Endothelial cell of umbilical vein (primary cell): Measurements from ENCODE around the gene ZNF800. TPM values are rescaled to one million over a fixed set of nuclear protein-coding genes. Genes with fewer than 3 reads are reported as not detected.

Experiments
- BruUV-seq: library from RNA; stranded (reverse); fragments of 400-500 nt; replicated peaks from 2 replicates; lab custom pipeline; 2021; lab: Mats Ljungman, UMichigan
- CTCF ChIA-PET: fragments of 300-600, 350-600 bp; sonication (Branson Sonifier 250); formaldehyde crosslinking; loops from one replicate; lab custom pipeline; 2021; ENCODE audit warnings: antibody characterized with exemption, inconsistent platforms; lab: Charles Lee
- POLR2A ChIA-PET: fragments of 300-600, 350-600 bp; sonication (Branson Sonifier 250); formaldehyde crosslinking; loops from one replicate; lab custom pipeline; 2021; ENCODE audit warnings: antibody characterized with exemption, inconsistent platforms; lab: Charles Lee
- DNase-seq: peaks from one replicate; pipeline ENCODE4 v3.0.0-alpha.2; 2011; ENCODE audit warnings: low read depth, low spot score
- FAIRE-seq: peaks from 2 replicates; lab custom pipeline; 2011; peaks lifted over from hg19 to GRCh38; lab: Jason Lieb, UNC
- H2AFZ ChIP-seq: 2 replicates; pipeline ENCODE4 v1.6.0; 2012; ENCODE audit warnings: low read depth, low read length, control low read depth, inconsistent platforms
- H3K27ac ChIP-seq: 2 replicates; pipeline ENCODE4 v1.5.1; 2011; ENCODE audit warnings: low read depth, mild to moderate bottlenecking, control low read depth, low read length, moderate library complexity; ENCODE audit not compliant: insufficient read depth
- H3K27me3 ChIP-seq, 2 experiments: 2 replicates each; pipeline versions ENCODE4 v1.6.0 to v1.6.1; 2011; ENCODE audit warnings: low read length in 2 of 2, mixed read lengths in 1 of 2; ENCODE audit not compliant: control insufficient read depth in 2 of 2, insufficient read depth in 2 of 2
- H3K36me3 ChIP-seq, 2 experiments: 2 replicates in 1 of 2; 3 replicates in 1 of 2; pipeline ENCODE4 v1.5.1; 2011; ENCODE audit warnings: low read length in 2 of 2, mild to moderate bottlenecking in 1 of 2, moderate library complexity in 1 of 2; ENCODE audit not compliant: control insufficient read depth in 2 of 2, insufficient read depth in 2 of 2; ENCODE audit errors: extremely low read depth in 1 of 2
- H3K4me1 ChIP-seq: 3 replicates; pipeline ENCODE4 v1.5.1; 2011; ENCODE audit warnings: mild to moderate bottlenecking, low read length; ENCODE audit not compliant: control insufficient read depth, insufficient read depth; ENCODE audit errors: extremely low read depth
- H3K4me2 ChIP-seq: 2 replicates; pipeline ENCODE4 v1.6.1; 2011; ENCODE audit warnings: low read length, control low read depth, mixed read lengths; ENCODE audit not compliant: insufficient read depth
- H3K4me3 ChIP-seq, 3 experiments: fragments of 200-600 bp in 1 of 3; sonication (generic), shearing (Covaris generic) in 1 of 3; replicated peaks in 1 of 3; 2 replicates each; pipeline ENCODE4 v1.5.1; 2011 to 2016; ENCODE audit warnings: control low read depth in 3 of 3, low read length in 3 of 3, mild to moderate bottlenecking in 2 of 3, inconsistent platforms in 1 of 3, low read depth in 1 of 3, moderate library complexity in 1 of 3; ENCODE audit not compliant: insufficient read depth in 1 of 3
- H3K79me2 ChIP-seq: 2 replicates; pipeline ENCODE4 v1.6.0; 2012; ENCODE audit warnings: low read length, inconsistent platforms; ENCODE audit not compliant: control insufficient read depth, insufficient read depth
- H3K9ac ChIP-seq: replicated peaks from 2 replicates; pipeline ENCODE3; 2011; ENCODE audit warnings: low read length, control low read depth; ENCODE audit not compliant: insufficient read depth; ENCODE audit errors: extremely low read depth
- H3K9me1 ChIP-seq: replicated peaks from 3 replicates; pipeline ENCODE4 v1.6.0; 2011; ENCODE audit warnings: mild to moderate bottlenecking, low read length; ENCODE audit not compliant: control insufficient read depth, insufficient read depth; ENCODE audit errors: extremely low read depth
- H3K9me3 ChIP-seq: replicated peaks from 2 replicates; pipeline ENCODE4 v1.5.1; 2012; ENCODE audit warnings: low read length, inconsistent platforms; ENCODE audit not compliant: control insufficient read depth, insufficient read depth
- H4K20me1 ChIP-seq: replicated peaks from 2 replicates; pipeline ENCODE3; 2011; ENCODE audit warnings: mild to moderate bottlenecking, low read length; ENCODE audit not compliant: control insufficient read depth, insufficient read depth; ENCODE audit errors: extremely low read depth
- EZH2 ChIP-seq: IDR thresholded peaks from 2 replicates; pipeline ENCODE4 v1.6.1; 2012; ENCODE audit warnings: borderline replicate concordance, low read depth, mild to moderate bottlenecking, moderate library complexity, low read length, inconsistent platforms; ENCODE audit not compliant: severe bottlenecking
- FOS ChIP-seq: IDR thresholded peaks from 2 replicates; pipeline ENCODE4 v1.6.1; 2011; ENCODE audit warnings: mild to moderate bottlenecking, low read length, moderate library complexity, borderline replicate concordance; ENCODE audit not compliant: insufficient read depth
- GATA2 ChIP-seq: IDR thresholded peaks from 2 replicates; pipeline ENCODE4 v1.7.0; 2011; ENCODE audit warnings: low read depth, mild to moderate bottlenecking, moderate library complexity, mixed read lengths, low read length; ENCODE audit not compliant: insufficient read length, insufficient read depth
- JUN ChIP-seq: IDR thresholded peaks from 2 replicates; pipeline ENCODE4 v1.6.1; 2011; ENCODE audit warnings: borderline replicate concordance, low read depth; ENCODE audit not compliant: insufficient read length, insufficient read depth
- MAX ChIP-seq: IDR thresholded peaks from 2 replicates; pipeline ENCODE4 v1.6.1; 2011; ENCODE audit not compliant: insufficient read depth, insufficient read length
- MYC ChIP-seq: IDR thresholded peaks from one replicate; pipeline ENCODE4 v1.6.1; 2011; ENCODE audit warnings: mild to moderate bottlenecking, low read depth, low read length
- POLR2A ChIP-seq: IDR thresholded peaks from 2 replicates; pipeline ENCODE4 v1.6.1; 2012; ENCODE audit warnings: low read depth, mild to moderate bottlenecking, control low read depth, low read length
- POLR2AphosphoS5 ChIP-seq: IDR thresholded peaks from 2 replicates; pipeline ENCODE4 v1.6.1; 2012; ENCODE audit warnings: low read depth, mild to moderate bottlenecking, control low read depth, low read length, moderate library complexity; ENCODE audit not compliant: insufficient read depth
- dilution Hi-C: fragments of 300-500 bp; cut with MboI; formaldehyde crosslinking; loops from one replicate; pipeline ENCODE4 v1.15.0; 2019; ENCODE audit warnings: low sequenced_read_pairs; ENCODE audit not compliant: extremely low pct_ligation_motif_present
- intact Hi-C: fragments of 100-400 bp; cut with micrococcal nuclease; formaldehyde crosslinking; loops from one replicate; pipeline ENCODE4 v1.10.0; 2022
- polyA plus RNA-seq, 4 experiments: library from polyadenylated mRNA; depleted of rRNA in 3 of 4; stranded (reverse) in 3 of 4; unstranded in 1 of 4; fragments of >200 nt; gene quantifications; 2 replicates each; pipeline versions ENCODE4 v1.2.1 to v1.2.3, GENCODE V29; 2011 to 2012; ENCODE audit warnings: missing spikeins in 1 of 4
- total RNA-seq: library from RNA; stranded (reverse); gene quantifications from 2 replicates; pipeline ENCODE4 v1.2.3, GENCODE V29; 2021
- TF ChIP-seq, protein P1 (sequence below), 2 donors: IDR thresholded peaks; 1 replicate in 1 of 2; 2 replicates in 1 of 2; pipeline ENCODE4 v1.5.1; 2011; ENCODE audit warnings: low read length in 2 of 2, mild to moderate bottlenecking in 2 of 2, moderate library complexity in 2 of 2, control low read depth in 1 of 2, inconsistent platforms in 1 of 2, low read depth in 1 of 2; ENCODE audit not compliant: insufficient read depth in 1 of 2; ENCODE audit errors: extremely low read depth in 1 of 2

Gene ZNF800
- total and polyA plus RNA-seq, 2 donors (not counting 3 experiments of a cell fraction or from before 2014, with no cell fraction given): 10.9 to 35.4 TPM

GRCh38 chr7:127320974-127321373, 71.5 kb downstream of the ZNF800 start:
- Histone ChIP-seq H3K9me3 (no peaks in the 10 kb centered on the region), H4K20me1 (no peaks in the 10 kb centered on the region), H3K4me3 (no peak overlapping the region), H3K27me3 (no peaks in the 10 kb centered on the region), H3K9ac (no peak overlapping the region), H3K79me2 (no peaks in the 10 kb centered on the region), H3K4me1 (no peaks in the 10 kb centered on the region), H3K27ac (no peak overlapping the region), H3K4me2 (no peak overlapping the region), H3K36me3 (no peaks in the 10 kb centered on the region), H3K9me1 (no peaks in the 10 kb centered on the region), H2AFZ (no peak overlapping the region)
- dilution Hi-C loops: no loop called here
- intact Hi-C loops: no loop called here
- BruUV-seq: no TSS peak
- TF ChIP-seq, protein P1, sequence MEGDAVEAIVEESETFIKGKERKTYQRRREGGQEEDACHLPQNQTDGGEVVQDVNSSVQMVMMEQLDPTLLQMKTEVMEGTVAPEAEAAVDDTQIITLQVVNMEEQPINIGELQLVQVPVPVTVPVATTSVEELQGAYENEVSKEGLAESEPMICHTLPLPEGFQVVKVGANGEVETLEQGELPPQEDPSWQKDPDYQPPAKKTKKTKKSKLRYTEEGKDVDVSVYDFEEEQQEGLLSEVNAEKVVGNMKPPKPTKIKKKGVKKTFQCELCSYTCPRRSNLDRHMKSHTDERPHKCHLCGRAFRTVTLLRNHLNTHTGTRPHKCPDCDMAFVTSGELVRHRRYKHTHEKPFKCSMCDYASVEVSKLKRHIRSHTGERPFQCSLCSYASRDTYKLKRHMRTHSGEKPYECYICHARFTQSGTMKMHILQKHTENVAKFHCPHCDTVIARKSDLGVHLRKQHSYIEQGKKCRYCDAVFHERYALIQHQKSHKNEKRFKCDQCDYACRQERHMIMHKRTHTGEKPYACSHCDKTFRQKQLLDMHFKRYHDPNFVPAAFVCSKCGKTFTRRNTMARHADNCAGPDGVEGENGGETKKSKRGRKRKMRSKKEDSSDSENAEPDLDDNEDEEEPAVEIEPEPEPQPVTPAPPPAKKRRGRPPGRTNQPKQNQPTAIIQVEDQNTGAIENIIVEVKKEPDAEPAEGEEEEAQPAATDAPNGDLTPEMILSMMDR (IDR thresholded peaks at IDR 0.05; ENCODE audit: extremely low read depth in 1 of 2, insufficient read depth in 1 of 2, low read depth in 1 of 2, low read length in 2 of 2): no peak
- TF ChIP-seq GATA2 (no peak), FOS (no peak), MAX (no peak), POLR2AphosphoS5 (no peak), POLR2A (no peak), EZH2 (no peak), JUN (no peak), MYC (no peak)
- DNase-seq (no peak), FAIRE-seq (no peak)
- CTCF ChIA-PET: no interaction called here
- POLR2A ChIA-PET: no interaction called here

Other genes starting within 250 kb of the ZNF800 start
- not detected in 2 replicates for gene GRM8, start 139.8 kb downstream of the ZNF800 start, total RNA-seq
- not detected in 2 replicates for gene GRM8, start 139.8 kb downstream of the ZNF800 start, polyA plus RNA-seq
- 14.5 and 15.5 TPM in 2 replicates for gene GCC1, start 192.9 kb upstream of the ZNF800 start, total RNA-seq
- 4.0 and 4.6 TPM in 2 replicates for gene GCC1, start 192.9 kb upstream of the ZNF800 start, polyA plus RNA-seq
- gene ARF5, start 195.7 kb upstream of the ZNF800 start, total RNA-seq: 122 and 142 TPM in 2 replicates
- 428 and 508 TPM in 2 replicates for gene ARF5, start 195.7 kb upstream of the ZNF800 start, polyA plus RNA-seq
- gene FSCN3, start 201.0 kb upstream of the ZNF800 start, total RNA-seq: 0.82 TPM in 1 of 2 replicates, not detected in the other
- gene FSCN3, start 201.0 kb upstream of the ZNF800 start, polyA plus RNA-seq: 0.35 and 1.0 TPM in 2 replicates
- not detected in 2 replicates for gene PAX4, start 225.4 kb upstream of the ZNF800 start, total RNA-seq
- gene PAX4, start 225.4 kb upstream of the ZNF800 start, polyA plus RNA-seq: not detected in 2 replicates